K562 (cell line): Measurements from ENCODE around the gene SLC38A2. TPM values are rescaled to one million over a fixed set of nuclear protein-coding genes. Genes with fewer than 3 reads are reported as not detected.
A peak's percentile ranks its signal among the peaks of the same experiment; 100 is the strongest.

Experiments
- ARID3B ChIP-seq: fragments of 250-450 bp; sonication (Bioruptor Pico); IDR thresholded peaks from 2 replicates; pipeline ENCODE4 v1.4.0; 2020; ENCODE audit warnings: borderline replicate concordance
- BACH1 ChIP-seq: fragments of 200-800 bp; sonication (Bioruptor generic); IDR thresholded peaks from 2 replicates; pipeline ENCODE4 v1.6.1; 2016; ENCODE audit warnings: missing genetic modification characterization, missing compliant biosample characterization
- CCNT2 ChIP-seq: IDR thresholded peaks from 2 replicates; pipeline ENCODE4 v1.6.1; 2011; ENCODE audit warnings: borderline replicate concordance, low read depth, mild to moderate bottlenecking, moderate library complexity, mixed read lengths, low read length; ENCODE audit not compliant: insufficient read length; ENCODE audit errors: extremely low read depth
- DMBX1 ChIP-seq: fragments of 250-450 bp; sonication (Bioruptor Pico); IDR thresholded peaks from 2 replicates; pipeline ENCODE4 v1.8.0; 2022; ENCODE audit warnings: inconsistent platforms, mild to moderate bottlenecking, moderate library complexity, borderline replicate concordance
- E2F6 ChIP-seq, 2 experiments: IDR thresholded peaks; 2 replicates each; pipeline ENCODE4 v1.6.1; 2011; ENCODE audit warnings: borderline replicate concordance in 1 of 2, control low read depth in 1 of 2, low read depth in 1 of 2, low read length in 1 of 2, mild to moderate bottlenecking in 1 of 2, mixed read lengths in 1 of 2, moderate library complexity in 1 of 2; ENCODE audit not compliant: insufficient read depth in 1 of 2, insufficient read length in 1 of 2, poor library complexity in 1 of 2, severe bottlenecking in 1 of 2; ENCODE audit errors: extremely low read depth in 1 of 2
- E4F1 ChIP-seq: fragments of 250-450 bp; sonication (Bioruptor Pico); IDR thresholded peaks from 2 replicates; pipeline ENCODE4 v1.5.0; 2021; ENCODE audit warnings: mild to moderate bottlenecking, borderline replicate concordance
- KLF6 ChIP-seq: fragments of 250-450 bp; sonication (Bioruptor Pico); IDR thresholded peaks from 2 replicates; pipeline ENCODE4 v1.4.0; 2020; ENCODE audit warnings: mild to moderate bottlenecking, moderate library complexity, borderline replicate concordance
- MEF2D ChIP-seq: conservative IDR thresholded peaks from 2 replicates; pipeline ENCODE4 v1.6.1; 2016; ENCODE audit warnings: low read depth, missing genetic modification characterization, missing compliant biosample characterization
- MTA3 ChIP-seq: fragments of 450-650 bp; formaldehyde crosslinking; IDR thresholded peaks from 2 replicates; pipeline ENCODE4 v1.6.1; 2017; ENCODE audit warnings: mild to moderate bottlenecking, borderline replicate concordance
- NR2F6 ChIP-seq: fragments of 450-650 bp; formaldehyde crosslinking; IDR thresholded peaks from 2 replicates; pipeline ENCODE4 v1.4.0; 2020; ENCODE audit warnings: mild to moderate bottlenecking
- ZNF146 ChIP-seq: IDR thresholded peaks from one replicate; pipeline ENCODE4 v1.6.1; 2018; ENCODE audit warnings: missing compliant biosample characterization; ENCODE audit not compliant: unreplicated experiment
- ZNF431 ChIP-seq: sonication (generic); formaldehyde crosslinking; IDR thresholded peaks from 2 replicates; pipeline ENCODE4 v1.8.0; 2022; ENCODE audit warnings: mild to moderate bottlenecking, missing genetic modification reagents
- ZNF778 ChIP-seq: fragments of 450-650 bp; formaldehyde crosslinking; IDR thresholded peaks from 2 replicates; pipeline ENCODE4 v1.4.0; 2020; ENCODE audit warnings: mild to moderate bottlenecking, moderate library complexity
- ZNF79 ChIP-seq: fragments of 250-450 bp; sonication (Bioruptor Pico); IDR thresholded peaks from 2 replicates; pipeline ENCODE4 v1.4.0; 2020; ENCODE audit warnings: low read depth, mild to moderate bottlenecking, moderate library complexity
- polyA plus RNA-seq, 8 experiments: library from polyadenylated mRNA; depleted of rRNA in 4 of 8; stranded (reverse) in 5 of 8; unstranded in 3 of 8; fragments of >200 nt; fragmentation: Nextera tagmentation in 2 of 8; fragmentation: Illumina TruSeq in 1 of 8; extraction: Ambion mirVana in 2 of 8; extraction: Trizol in 1 of 8; gene quantifications; 2 replicates each; pipeline versions ENCODE4 v1.2.1 to v1.2.3, GENCODE V29; 2011 to 2014; ENCODE audit warnings: inconsistent platforms in 1 of 8, missing spikeins in 1 of 8
- total RNA-seq, 7 experiments: library from RNA; depleted of rRNA in 6 of 7; stranded (reverse); fragments of >200 nt in 6 of 7; fragmentation: Illumina TruSeq in 2 of 7; extraction: Trizol in 2 of 7; gene quantifications; 2 replicates each; pipeline versions ENCODE4 v1.2.1 to v1.2.3, GENCODE V29; 2011 to 2021; ENCODE audit warnings: low replicate concordance in 1 of 7
- TF ChIP-seq, protein P1 (sequence below): fragments of 450-650 bp; formaldehyde crosslinking; IDR thresholded peaks from 2 replicates; pipeline ENCODE4 v1.4.0; 2020; ENCODE audit warnings: mild to moderate bottlenecking, moderate library complexity

The SLC38A2 gene
- total and polyA plus RNA-seq, 9 of the 15 experiments (the other 6 are each of a cell fraction or from before 2014, with no cell fraction given), result 98.7 to 292 (median 143) TPM

- TF ChIP-seq E2F6 (IDR thresholded peaks at IDR 0.05; ENCODE audit: borderline replicate concordance in 1 of 2, extremely low read depth in 1 of 2, insufficient read depth in 1 of 2, insufficient read length in 1 of 2, low read depth in 1 of 2, low read length in 1 of 2, poor library complexity in 1 of 2, severe bottlenecking in 1 of 2), result peak in 1 of 2 experiments; percentile 74
- no peak for TF ChIP-seq ZNF778 (CRISPR knock-in tag)
- no peak for TF ChIP-seq E4F1 (CRISPR knock-in tag)
- no peak for TF ChIP-seq ZNF431 (CRISPR knock-in tag)
- TF ChIP-seq MEF2D, result 0 out of 2 replicates have a peak, but pooled peaks have one; percentile 13
- no peak for TF ChIP-seq NR2F6 (CRISPR knock-in tag)
- 0 out of 2 replicates have a peak, but pooled peaks have one; percentile 10 for TF ChIP-seq KLF6 (CRISPR knock-in tag)
- no peak for TF ChIP-seq ZNF146 (CRISPR knock-in tag)
- TF ChIP-seq ARID3B (CRISPR knock-in tag), result 0 out of 2 replicates have a peak, but pooled peaks have one; percentile 52
- TF ChIP-seq MTA3, result no peak
- 0 out of 2 replicates have a peak, but pooled peaks have one; percentile 50 for TF ChIP-seq BACH1
- TF ChIP-seq ZNF79, result no peak
- TF ChIP-seq CCNT2, result no peak
- peak; percentile 47; the same call in 1 of the 2 replicates for TF ChIP-seq DMBX1 (CRISPR knock-in tag)
- TF ChIP-seq, protein P1, sequence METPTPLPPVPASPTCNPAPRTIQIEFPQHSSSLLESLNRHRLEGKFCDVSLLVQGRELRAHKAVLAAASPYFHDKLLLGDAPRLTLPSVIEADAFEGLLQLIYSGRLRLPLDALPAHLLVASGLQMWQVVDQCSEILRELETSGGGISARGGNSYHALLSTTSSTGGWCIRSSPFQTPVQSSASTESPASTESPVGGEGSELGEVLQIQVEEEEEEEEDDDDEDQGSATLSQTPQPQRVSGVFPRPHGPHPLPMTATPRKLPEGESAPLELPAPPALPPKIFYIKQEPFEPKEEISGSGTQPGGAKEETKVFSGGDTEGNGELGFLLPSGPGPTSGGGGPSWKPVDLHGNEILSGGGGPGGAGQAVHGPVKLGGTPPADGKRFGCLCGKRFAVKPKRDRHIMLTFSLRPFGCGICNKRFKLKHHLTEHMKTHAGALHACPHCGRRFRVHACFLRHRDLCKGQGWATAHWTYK (CRISPR knock-in tag), result peak; percentile 50; the same call in 1 of the 2 replicates
These were observed 9.9 kb upstream of the SLC38A2 start (continued) for GRCh38 chr12:46382408-46382963.
